Globus pallidus (tissue), 1 donor: Measurements from ENCODE around the gene YJU2.
A peak's percentile ranks its signal among the peaks of the same experiment; 100 is the strongest.
"Not testable (repeated sequence)": the region's sequence is repeated elsewhere in the genome, so short reads cannot be mapped to it uniquely, and the experiment has no call there.

Source experiments
- DNase-seq: peaks from one replicate; pipeline ENCODE4 v3.0.0-alpha.2; 2015; ENCODE audit warnings: low spot score

Gene YJU2

DNA sequence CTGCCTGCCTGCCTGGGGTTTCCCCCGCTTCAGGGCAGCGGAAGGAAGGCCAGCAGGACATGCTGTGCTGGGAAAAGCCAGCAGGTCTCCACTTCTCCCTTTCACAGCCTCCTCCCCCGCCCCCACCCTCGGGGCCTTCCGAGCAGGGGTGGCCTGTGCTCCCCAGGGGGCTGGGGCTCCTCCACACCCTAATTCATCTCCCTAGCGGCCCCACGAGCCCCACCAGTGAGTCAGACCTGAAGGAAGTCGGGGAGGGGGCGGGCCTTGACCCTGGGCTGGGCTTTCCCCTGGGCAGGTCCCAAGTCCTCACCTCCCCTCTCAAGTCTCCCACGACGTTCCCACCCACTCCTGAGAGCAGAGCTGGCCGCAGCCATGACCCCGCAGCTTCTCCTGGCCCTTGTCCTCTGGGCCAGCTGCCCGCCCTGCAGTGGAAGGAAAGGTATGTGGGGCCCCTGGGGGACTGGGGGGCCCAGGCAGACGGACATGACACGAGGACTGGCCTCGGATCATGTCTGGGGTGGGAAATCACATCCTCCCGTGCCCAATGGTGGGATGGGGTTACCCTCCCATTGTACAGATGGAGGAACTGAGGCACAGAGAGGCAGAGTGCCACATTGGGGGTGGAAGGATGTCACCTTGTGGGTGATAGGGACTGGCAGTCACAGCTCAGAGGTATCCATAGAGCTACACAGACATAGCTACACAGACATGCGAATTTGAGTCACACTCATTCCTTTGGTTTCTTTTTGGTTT is 17.5 kb upstream of the YJU2 start, which contains the start of gene EBI3:
Gene EBI3 (plus strand): TSS at position 345 of the 753 bp plus-strand sequence. CDS start 28 bp downstream, at position 373.
- no peak for DNase-seq

DNA sequence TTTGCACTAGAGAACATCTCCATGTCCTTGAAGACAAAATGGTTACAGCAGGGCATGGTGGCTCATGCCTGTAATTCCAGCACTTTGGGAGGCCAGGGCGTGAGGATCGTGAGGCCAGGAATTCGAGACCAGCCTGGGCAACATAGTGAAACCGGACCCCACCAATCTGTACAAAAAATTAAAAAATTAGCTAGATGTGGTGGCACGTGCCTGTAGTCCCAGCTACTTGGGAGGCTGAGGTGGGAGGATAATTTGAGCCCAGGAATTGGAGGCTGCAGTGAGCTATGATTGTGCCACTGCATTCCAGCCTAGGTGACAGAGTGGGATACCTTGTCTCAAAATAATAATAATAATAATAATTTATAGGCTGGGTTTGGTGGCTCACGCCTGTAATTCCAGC is 16.6 kb upstream of the YJU2 start:
- not testable (repeated sequence) for DNase-seq

DNA sequence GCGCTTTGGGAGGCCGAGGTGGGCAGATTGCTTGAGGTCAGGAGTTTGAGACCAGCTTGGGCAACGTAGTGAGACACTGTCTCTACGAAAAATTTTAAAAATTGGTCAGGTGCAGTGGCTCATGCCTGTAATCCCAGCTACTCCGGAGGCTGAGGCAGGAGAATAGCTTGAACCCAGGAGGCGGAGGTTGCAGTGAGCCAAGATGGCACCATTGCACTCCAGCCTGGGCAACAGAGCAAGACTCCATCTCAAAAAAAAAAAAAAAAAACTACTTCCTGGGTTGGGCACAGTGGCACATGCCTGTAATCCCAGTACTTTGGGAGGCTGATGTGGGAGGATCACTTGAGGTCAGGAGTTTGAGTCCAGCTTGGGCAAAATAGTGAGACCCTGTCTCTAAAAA is 15.4 kb upstream of the YJU2 start:
- not testable (repeated sequence) for DNase-seq

DNA sequence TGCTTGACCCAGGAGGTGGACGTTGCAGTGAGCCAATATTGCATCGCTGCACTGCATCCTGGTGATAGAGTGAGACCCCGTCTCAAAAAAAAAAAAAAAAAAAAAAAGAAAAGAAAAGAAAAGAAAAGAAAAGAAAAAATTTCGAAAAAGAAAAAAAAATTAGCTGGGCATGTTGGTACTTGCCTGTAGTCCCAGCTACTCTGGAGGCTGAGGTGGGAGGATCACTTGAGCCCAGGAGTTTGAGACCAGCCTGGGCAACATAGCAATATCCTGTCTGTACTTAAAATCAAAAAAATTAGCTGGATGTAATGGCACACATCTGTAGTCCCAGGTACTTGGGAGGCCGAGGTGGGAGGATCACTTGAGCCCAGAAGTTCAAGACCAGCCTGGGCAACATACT is 14.7 kb upstream of the YJU2 start:
- not testable (repeated sequence) for DNase-seq

DNA sequence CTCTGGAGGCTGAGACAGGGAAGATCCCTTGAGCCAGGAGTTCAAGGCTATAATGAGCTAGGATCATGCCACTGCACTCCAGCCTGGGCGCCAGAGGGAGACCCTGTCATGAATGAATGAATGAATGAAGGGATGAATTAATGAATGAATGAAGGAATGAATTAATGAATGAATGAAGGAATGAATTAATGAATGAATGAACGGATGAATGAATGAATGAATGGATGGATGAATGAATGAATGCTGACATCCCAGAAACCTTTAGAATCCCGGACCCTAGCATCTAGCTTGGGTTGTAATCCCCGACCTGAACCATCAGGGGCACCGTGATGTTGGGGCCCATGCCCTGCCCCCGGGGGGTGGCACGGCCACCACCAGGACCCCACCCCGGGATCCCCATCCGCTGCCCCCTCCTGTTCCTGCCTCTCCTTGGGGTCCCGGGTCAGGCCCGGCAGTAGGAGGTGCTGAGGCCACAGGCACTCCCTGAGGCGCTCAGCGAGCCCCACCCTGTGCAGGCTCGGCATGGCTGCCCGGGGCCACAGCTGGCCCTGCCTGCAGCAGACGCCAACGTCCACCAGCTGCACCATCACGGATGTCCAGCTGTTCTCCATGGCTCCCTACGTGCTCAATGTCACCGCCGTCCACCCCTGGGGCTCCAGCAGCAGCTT is 14.1 kb upstream of the YJU2 start:
- DNase-seq, result no peak

DNA sequence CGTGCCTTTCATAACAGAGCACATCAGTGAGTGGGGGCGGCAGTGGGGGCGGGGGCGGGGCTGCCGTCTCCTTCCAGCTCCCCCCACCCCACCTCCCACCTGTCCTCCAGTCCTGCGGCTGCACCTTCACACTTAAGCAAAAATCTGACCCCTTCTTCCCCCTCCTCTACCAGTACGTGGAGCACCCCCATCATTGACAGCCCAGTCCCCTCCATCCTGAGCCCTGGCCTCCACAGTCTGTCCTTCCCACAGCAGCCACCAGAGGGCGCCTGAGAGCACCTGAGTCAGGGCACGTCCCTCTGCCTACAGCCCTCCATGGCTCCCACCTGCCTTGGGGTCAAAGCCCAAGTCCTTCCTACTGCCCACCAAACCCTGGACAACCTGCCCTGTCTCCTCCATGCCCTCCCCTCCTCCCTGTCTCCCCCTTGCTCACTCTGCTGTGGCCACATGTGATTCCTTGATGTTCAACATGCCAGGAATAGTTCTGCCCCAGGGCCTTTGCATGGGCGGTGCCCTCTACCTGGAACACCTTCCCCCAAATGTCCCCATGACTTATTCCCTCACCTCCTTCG is 13.5 kb upstream of the YJU2 start:
- no peak for DNase-seq

- DNase-seq, result no peak
Observed at GRCh38 chr19:4234142-4234861, 12.6 kb upstream of the YJU2 start.

- DNase-seq, result no peak
Observed at GRCh38 chr19:4234862-4235201, 12.0 kb upstream of the YJU2 start.

GRCh38 chr19:4237510-4237909 is 9.4 kb upstream of the YJU2 start:
- not testable (repeated sequence) for DNase-seq

DNA sequence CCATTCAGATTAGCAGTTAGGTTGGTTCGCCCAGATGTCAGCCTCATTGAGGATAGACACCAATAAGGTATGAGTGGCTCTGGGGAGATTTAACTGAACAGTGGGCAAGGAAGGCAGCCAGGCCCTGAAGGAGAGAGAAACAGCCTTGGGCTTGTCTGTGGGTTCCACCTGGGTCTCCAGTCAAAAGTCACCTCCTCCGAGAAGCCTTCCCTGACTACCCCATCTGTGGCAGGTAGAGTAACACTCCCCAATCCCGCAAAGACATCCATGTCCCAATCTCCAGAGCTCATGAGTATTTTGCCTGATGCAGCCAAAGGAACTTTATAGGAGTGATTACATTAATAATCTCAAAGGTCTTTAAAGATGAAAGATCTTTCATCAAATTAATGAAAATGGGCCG is 8.0 kb upstream of the YJU2 start:
- no peak for DNase-seq

GRCh38 chr19:4241824-4242430 is 5.0 kb upstream of the YJU2 start:
- peak; percentile 33 for DNase-seq

DNA sequence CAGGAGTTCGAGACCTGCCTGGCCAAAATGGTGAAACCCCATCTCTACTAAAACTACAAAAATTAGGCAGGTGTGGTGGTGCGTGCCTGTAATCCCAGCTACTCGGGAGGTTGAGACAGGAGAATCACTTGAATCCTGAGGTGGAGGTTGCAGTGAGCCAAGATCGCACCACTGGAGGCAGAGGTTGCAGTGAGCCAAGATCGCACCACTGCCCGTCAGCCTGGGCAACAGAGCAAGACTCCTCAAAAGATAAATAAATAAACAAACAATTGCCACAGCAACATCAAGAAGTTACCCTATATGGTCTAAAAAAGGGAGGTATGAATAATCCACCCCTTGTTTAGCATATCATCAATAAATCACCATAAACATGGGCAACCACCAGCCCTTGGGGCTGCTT is 942 bp upstream of the YJU2 start:
- not testable (repeated sequence) for DNase-seq

- DNase-seq, result no peak
Observed at GRCh38 chr19:4256563-4256962, 9.7 kb downstream of the YJU2 start.

- DNase-seq, result no peak
Observed at GRCh38 chr19:4257025-4257424, 10.1 kb downstream of the YJU2 start.

DNA sequence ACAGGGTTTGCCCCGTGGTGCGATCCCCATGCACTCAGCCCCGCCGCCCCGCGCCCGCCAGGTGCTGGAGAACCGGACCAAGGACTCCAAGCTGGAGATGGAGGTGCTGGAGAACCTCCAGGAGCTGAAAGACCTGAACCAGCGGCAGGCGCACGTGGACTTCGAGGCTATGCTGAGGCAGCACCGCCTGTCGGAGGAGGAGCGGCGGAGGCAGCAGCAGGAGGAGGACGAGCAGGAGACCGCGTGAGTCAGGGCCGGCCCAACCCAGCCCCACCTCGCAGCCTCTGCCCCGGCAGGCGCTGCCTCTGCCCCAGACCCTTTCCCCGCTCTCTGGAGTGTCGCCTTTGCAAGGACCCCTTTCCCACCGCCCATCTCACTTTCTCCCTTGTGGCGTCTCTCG is 11.3 kb downstream of the YJU2 start:
- no peak for DNase-seq

GRCh38 chr19:4260613-4261191 is 13.8 kb downstream of the YJU2 start:
- no peak for DNase-seq

DNA sequence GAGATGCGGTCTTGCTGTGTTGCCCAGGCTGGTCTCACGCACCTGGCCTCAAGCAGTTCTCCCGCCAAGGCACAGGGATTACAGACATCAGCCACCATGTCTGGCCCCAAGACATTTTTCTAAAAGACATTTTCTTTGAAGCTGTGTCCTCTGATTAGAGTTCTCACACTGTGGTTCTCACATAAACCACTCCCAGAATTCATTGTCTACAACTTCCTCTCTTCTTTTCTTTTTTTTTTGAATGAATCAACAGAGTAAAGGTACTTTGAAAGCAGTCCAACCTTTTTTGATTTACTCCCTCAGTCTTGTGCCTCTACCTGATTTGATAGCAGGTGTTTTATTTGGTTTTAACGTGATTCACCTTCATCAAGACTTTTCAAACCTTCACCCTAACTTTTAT is 17.9 kb downstream of the YJU2 start:
- no peak for DNase-seq

GRCh38 chr19:4266253-4267000 is 19.5 kb downstream of the YJU2 start:
- no peak for DNase-seq

- no peak for DNase-seq
Observed at GRCh38 chr19:4267101-4267900, 20.4 kb downstream of the YJU2 start.
